ENCODE measurements around the gene ZNF467.

The ZNF467 gene

DNA sequence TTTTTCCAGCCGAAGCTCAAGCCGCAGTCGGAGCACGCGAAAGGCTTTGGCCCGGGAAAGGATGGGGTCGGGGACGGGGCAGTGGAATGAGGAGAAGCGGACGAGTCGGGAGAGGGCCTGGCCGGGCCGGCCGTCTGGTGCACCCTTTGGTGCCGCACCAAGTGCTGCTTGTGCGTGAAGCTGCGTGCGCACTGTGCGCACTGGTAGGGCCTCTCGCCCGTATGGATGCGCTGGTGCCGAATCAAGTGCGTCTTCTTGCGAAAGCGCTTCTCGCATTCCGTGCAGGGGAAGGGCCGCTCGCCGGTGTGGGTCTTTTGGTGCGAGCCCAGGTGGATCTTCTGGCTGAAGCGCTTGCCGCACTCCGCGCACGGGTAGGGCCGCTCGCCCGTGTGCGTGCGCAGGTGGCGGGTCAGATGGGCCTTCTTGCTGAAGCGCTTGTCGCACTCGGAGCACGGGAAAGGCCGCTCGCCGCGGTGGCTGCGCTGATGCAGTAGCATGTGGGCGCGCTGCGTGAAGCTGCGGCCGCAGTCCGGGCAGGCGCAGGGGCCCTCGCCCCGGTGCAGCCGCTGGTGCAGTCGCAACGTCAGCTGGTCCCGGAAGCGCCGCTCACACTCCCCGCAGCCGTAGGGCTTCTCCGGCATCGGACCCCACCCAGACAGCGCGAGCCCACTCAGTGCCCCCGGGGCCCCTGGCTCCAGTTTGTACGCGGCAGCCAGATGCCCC is 7.8 kb downstream of the ZNF467 start:
- H3K27ac Mint-ChIP-seq: no peak overlapping the region
- H3K9me3 Mint-ChIP-seq: no peaks in the 10 kb centered on the region
- H3K4me1 Mint-ChIP-seq: peaks cover 3% of the 10 kb centered on the region in 2 donors
- no peak for ATAC-seq (replicated peaks)
- DNase-seq: no peak
- peaks cover 20 to 22% of the 10 kb centered on the region in 2 donors for H3K27me3 Mint-ChIP-seq
- H3K36me3 Mint-ChIP-seq: no peaks in the 10 kb centered on the region
- H3K4me3 Mint-ChIP-seq: no peak overlapping the region

DNA sequence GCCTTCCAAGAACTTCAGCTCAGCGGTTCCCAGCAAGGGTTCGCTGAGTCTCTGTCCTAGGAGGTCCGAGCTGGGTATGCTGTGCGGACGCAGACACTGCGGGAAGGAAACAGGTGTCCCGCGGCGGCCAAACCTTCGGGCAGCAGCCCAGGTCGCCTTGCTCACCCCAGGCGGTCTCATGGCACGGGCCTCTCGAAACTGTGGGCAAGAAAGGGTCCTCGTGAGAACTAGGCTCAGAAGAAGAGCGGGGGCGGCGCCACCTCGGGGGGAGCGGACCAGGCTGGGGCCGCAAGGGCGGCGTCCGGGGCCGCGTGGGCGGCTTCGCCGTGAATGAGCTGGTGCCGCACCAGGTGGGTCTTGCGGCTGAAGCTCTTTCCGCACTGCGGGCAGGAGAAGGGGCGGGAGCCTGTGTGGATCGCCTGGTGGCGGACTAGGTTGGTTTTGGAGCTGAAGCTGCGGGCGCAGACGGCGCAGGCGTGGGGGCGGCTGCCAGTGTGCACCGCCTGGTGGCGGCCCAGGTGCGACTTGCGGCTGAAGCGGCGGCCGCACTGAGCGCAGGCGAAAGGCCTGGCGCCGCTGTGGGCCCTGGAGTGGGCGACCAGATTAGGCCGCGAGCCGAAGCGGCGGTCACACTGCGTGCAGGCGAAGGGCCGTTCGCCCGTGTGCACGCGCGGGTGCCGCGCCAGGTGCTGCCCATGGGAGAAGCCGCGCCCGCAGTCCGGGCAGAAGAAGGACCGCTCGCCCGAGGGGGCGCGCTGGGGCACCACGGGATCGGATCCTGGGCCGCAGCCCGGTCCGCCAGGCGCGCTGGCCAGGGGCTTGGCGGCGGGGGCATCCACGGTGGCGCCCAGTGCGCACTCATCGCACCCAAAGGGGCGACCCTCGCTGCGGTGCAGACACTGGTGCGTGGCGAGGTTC is 8.6 kb downstream of the ZNF467 start:
- Mint-ChIP-seq H3K36me3 (no peaks in the 10 kb centered on the region), H3K4me1 (no peaks in the 10 kb centered on the region), H3K27ac (no peak overlapping the region), H3K9me3 (no peaks in the 10 kb centered on the region), H3K4me3 (no peak overlapping the region), H3K27me3 (peaks cover 26% of the 10 kb centered on the region in 2 donors)
- no peak for DNase-seq
- ATAC-seq (replicated peaks): no peak

GRCh38 chr7:149763563-149764240 is 9.7 kb downstream of the ZNF467 start:
- Mint-ChIP-seq H3K36me3 (no peaks in the 10 kb centered on the region), H3K4me1 (no peaks in the 10 kb centered on the region), H3K9me3 (no peaks in the 10 kb centered on the region), H3K27me3 (peaks cover 32 to 33% of the 10 kb centered on the region in 2 donors), H3K27ac (no peak overlapping the region), H3K4me3 (no peak overlapping the region)
- no peak for DNase-seq
- no peak for ATAC-seq (replicated peaks)

GRCh38 chr7:149762610-149763009 is 10.8 kb downstream of the ZNF467 start:
- no peaks in the 10 kb centered on the region for H3K4me1 Mint-ChIP-seq
- no peaks in the 10 kb centered on the region for H3K9me3 Mint-ChIP-seq
- ATAC-seq (replicated peaks): no peak
- no peak for DNase-seq
- no peak overlapping the region for H3K27ac Mint-ChIP-seq
- H3K27me3 Mint-ChIP-seq: peaks cover 24% of the 10 kb centered on the region in 2 donors
- no peak overlapping the region for H3K4me3 Mint-ChIP-seq
- H3K36me3 Mint-ChIP-seq: no peaks in the 10 kb centered on the region

DNA sequence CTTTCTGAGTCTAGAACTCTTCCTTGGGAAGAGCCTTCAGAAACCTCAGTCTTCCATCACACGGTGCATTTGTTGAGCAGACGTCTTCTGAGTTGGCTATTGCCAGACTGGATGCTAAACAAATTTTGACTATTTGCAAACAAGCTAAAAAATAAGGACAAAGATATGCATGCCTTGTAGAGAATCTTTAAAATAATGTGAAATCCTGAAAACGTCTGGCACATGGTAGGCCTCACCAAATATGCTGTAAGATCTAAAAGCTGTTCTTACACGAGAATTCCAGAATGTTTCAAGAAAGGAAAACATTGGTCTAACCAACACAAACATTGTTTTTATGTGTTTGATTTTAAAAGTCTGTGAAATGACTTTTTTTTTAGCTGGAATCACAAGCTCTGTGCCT is 11.3 kb downstream of the ZNF467 start:
- no peaks in the 10 kb centered on the region for H3K9me3 Mint-ChIP-seq
- H3K4me3 Mint-ChIP-seq: no peak overlapping the region
- no peaks in the 10 kb centered on the region for H3K4me1 Mint-ChIP-seq
- no peaks in the 10 kb centered on the region for H3K36me3 Mint-ChIP-seq
- no peak overlapping the region for H3K27ac Mint-ChIP-seq
- DNase-seq: no peak
- H3K27me3 Mint-ChIP-seq: peaks cover 23 to 24% of the 10 kb centered on the region in 2 donors
- no peak for ATAC-seq (replicated peaks)

- Mint-ChIP-seq H3K4me1 (no peaks in the 10 kb centered on the region), H3K4me3 (no peak overlapping the region), H3K27me3 (peaks cover 18% of the 10 kb centered on the region in 2 donors), H3K36me3 (no peaks in the 10 kb centered on the region), H3K9me3 (peaks cover 0 to 2% of the 10 kb centered on the region in 2 donors), H3K27ac (no peak overlapping the region)
- ATAC-seq (replicated peaks): no peak
- no peak for DNase-seq
Observed at GRCh38 chr7:149761307-149761706, 12.1 kb downstream of the ZNF467 start.

GRCh38 chr7:149760538-149760937 is 12.8 kb downstream of the ZNF467 start:
- Mint-ChIP-seq H3K9me3 (peaks cover 0 to 2% of the 10 kb centered on the region in 2 donors), H3K4me1 (no peaks in the 10 kb centered on the region), H3K4me3 (no peak overlapping the region), H3K36me3 (no peaks in the 10 kb centered on the region), H3K27ac (no peak overlapping the region), H3K27me3 (peaks cover 15 to 16% of the 10 kb centered on the region in 2 donors)
- DNase-seq (no peak), ATAC-seq (replicated peaks) (no peak)

- H3K4me3 Mint-ChIP-seq: no peak overlapping the region
- no peaks in the 10 kb centered on the region for H3K4me1 Mint-ChIP-seq
- no peak for DNase-seq
- H3K36me3 Mint-ChIP-seq: no peaks in the 10 kb centered on the region
- no peak for ATAC-seq (replicated peaks)
- H3K27ac Mint-ChIP-seq: no peak overlapping the region
- H3K9me3 Mint-ChIP-seq: peaks cover 0 to 2% of the 10 kb centered on the region in 2 donors
- peaks cover 15 to 16% of the 10 kb centered on the region in 2 donors for H3K27me3 Mint-ChIP-seq
Observed at GRCh38 chr7:149759093-149759860, 14.1 kb downstream of the ZNF467 start.

DNA sequence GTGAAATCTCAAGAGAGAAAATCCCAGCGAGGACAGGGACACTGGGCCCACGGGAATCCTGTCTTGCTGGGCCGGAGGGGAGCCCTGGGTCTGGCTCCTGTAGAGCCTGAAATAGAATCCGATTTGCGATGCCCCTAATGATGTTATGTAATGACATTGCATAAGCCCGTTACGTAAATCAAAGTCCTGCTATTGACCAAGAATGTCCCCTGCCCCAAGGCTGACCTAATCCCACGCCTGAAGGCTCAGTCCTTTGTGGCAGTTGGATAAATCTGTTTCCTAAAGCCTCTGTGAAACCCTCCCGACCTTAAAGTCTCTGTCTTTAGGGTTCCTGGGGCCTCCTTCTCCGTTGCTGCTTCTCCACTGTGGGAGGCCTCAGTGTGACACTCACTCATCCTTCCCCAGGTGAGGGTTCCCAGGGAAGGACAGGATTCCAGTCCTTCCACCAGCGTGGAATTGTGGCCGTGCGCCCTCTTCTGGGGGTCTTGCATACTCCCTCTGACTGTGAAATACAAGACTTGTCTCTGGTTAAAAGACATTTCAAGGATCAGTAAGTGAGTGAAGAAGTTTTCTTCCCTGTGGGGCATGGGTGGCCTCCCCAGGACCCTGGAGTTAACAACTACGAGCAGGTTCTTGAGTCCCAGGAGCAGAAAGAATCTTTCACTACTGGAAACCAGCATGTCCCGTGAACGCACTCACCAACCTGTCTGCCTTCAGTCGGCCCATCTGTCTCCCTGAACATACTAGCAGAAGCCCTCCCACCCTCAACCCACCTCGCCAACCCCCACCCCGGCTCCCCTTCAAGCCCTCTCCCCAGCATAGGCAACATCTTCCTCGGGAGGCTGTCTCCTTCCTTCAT is 19.8 kb downstream of the ZNF467 start:
- H3K9me3 Mint-ChIP-seq: peaks cover 0 to 3% of the 10 kb centered on the region in 2 donors
- peaks cover 0 to 3% of the 10 kb centered on the region in 2 donors for H3K36me3 Mint-ChIP-seq
- no peak overlapping the region for H3K27ac Mint-ChIP-seq
- ATAC-seq (replicated peaks): no peak
- no peak overlapping the region for H3K4me3 Mint-ChIP-seq
- no peak for DNase-seq
- H3K27me3 Mint-ChIP-seq: no peaks in the 10 kb centered on the region
- no peaks in the 10 kb centered on the region for H3K4me1 Mint-ChIP-seq

DNA sequence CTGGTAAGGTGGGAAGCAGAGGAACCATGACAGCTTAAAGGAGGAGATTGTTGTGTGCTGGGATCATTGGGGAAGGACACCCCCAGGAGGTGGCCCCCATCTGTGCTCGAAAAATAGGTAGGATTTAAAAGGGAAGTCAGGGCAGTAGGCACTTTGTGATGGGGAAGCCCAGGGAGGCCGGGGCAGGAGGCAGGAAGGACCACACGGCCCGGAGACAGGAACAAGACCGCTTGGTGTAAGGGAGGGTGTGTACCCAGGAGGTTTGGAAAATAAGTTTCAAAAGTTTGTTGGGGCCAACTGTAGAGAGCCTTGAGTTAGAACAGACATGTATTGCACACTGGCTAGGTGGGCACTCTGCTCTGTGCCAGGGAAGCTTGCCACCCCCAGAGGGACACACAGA is 20.7 kb downstream of the ZNF467 start:
- Mint-ChIP-seq H3K27ac (no peak overlapping the region), H3K27me3 (no peaks in the 10 kb centered on the region), H3K9me3 (peaks cover 0 to 3% of the 10 kb centered on the region in 2 donors), H3K36me3 (peaks cover 0 to 3% of the 10 kb centered on the region in 2 donors), H3K4me1 (no peaks in the 10 kb centered on the region), H3K4me3 (no peak overlapping the region)
- ATAC-seq (replicated peaks): no peak
- no peak for DNase-seq

GRCh38 chr7:149751043-149751775 is 22.2 kb downstream of the ZNF467 start:
- Mint-ChIP-seq H3K36me3 (peaks cover 0 to 3% of the 10 kb centered on the region in 2 donors), H3K4me1 (no peaks in the 10 kb centered on the region), H3K4me3 (no peak overlapping the region), H3K27me3 (peaks cover 1 to 4% of the 10 kb centered on the region in 2 donors), H3K9me3 (peaks cover 0 to 2% of the 10 kb centered on the region in 2 donors), H3K27ac (no peak overlapping the region)
- DNase-seq (no peak), ATAC-seq (replicated peaks) (no peak)

- H3K4me1 Mint-ChIP-seq: no peaks in the 10 kb centered on the region
- peaks cover 4 to 11% of the 10 kb centered on the region in 2 donors for H3K27me3 Mint-ChIP-seq
- peaks cover 0 to 2% of the 10 kb centered on the region in 2 donors for H3K9me3 Mint-ChIP-seq
- ATAC-seq (replicated peaks): no peak
- H3K4me3 Mint-ChIP-seq: no peak overlapping the region
- no peak for DNase-seq
- H3K27ac Mint-ChIP-seq: no peak overlapping the region
- peaks cover 0 to 3% of the 10 kb centered on the region in 2 donors for H3K36me3 Mint-ChIP-seq
Observed at GRCh38 chr7:149750122-149750845, 23.1 kb downstream of the ZNF467 start.
